ENCODE results near the gene PLXNA4.
"Not testable (repeated sequence)": the region's sequence is repeated elsewhere in the genome, so short reads cannot be mapped to it uniquely, and the experiment has no call there.

PLXNA4 gene

DNA sequence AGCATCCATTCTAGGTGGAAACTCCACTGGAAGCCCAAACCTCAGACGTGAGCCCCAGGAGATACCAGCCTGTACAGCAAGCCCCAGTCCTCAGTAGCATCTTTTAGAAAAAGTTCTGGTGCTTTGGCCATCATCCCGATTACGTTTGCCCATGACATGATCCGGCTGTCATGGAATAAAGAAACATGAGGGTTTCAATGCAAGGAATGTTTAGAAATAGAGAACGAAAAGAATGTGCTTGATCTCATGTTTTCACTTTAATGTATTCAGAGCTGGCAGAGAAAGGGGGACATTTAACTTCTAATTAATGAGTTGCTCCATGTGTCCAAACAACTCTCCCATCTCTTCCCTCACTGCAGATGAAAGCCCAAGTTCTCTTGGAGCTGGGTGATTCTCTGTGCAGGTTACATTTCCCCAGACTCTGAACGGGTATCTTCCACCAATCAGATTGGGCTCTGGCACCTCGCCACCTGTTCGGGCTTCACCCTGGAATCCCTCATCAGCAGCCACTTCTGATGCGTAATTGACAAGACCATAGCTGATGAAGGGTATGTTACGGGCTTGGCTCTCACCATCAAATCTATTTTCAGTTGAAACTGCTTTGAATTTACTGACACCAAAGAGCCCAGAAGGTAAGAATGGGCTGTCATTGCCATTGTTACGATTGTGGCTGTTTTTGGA, 165.3 kb downstream of the PLXNA4 start:
- DNase-seq, result no peak

DNA sequence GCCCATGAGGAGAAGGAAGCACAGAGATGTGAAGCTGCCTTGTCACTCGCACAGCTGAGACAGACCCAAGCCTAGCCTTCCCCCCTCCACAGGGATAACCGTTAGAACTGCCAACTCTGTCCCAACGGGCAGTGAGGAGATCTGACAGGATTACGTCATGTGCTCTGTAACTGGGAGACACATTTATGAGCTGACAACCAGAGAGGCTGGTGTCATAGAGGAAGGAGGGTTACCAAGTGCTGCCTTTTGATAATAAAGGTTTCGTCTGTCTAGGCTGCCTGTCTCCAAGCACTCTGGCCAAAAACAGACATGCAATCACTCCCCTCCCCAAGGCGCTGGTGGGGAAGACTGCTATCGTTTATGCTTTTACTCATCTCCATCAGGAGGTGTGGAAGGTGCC, 165.9 kb downstream of the PLXNA4 start:
- DNase-seq, result no peak

DNA sequence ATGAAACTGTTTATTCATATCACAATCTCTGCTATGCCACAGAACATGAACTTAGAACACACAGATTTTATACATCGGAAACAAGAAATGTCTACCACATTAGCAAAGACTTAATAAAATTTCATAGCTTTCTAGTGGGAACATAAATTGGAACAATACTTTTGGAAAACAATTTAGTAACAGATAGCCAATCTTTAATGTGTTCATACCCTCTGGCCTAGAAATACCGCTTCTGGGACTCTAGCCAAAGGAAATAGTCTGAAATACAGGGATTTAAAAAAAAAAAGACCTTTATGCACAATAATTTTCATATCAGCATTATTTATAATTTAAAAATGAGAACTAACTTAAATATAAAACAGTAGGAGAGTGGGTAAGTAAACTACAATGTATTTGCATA, 168.5 kb downstream of the PLXNA4 start:
- no peak for DNase-seq

DNA sequence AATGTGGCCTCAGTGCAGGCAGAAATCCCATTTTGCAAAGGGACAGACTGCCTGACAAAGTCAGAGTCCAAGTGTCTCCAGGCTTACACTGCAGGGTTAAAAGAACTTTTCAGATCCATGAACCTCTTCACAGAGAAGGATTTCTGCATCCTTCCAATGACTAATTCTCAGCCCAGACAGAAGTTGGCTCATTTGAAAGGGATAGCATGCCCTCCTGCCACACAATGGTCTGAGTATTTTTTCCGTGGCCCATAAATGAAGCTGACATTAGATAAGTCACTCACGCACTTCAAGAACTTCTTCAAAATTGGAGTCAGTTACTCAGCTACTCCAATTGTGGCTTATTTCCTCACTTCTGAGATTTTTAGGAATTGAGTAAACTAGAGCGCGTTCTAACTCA, 170.2 kb downstream of the PLXNA4 start:
- DNase-seq, result no peak

DNA sequence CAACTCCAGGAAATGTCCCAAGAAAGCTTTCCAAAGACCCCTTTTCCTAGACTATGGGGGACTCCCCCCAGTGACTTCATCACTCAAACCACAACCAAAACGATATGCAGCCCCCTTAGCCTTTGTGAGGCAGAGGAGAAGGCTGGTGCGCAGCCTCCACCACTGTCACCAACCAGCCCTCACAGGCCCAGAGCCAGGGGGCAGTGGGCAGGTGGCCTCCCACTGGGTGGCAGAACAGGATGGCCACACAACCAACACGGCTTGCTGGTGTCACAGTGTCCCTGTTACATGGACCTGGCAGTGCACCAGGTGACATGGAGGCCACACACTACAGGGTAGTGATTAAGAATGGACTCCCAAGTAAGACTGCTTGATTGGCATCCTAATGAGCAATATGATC, 172.0 kb downstream of the PLXNA4 start:
- DNase-seq, result no peak

DNA sequence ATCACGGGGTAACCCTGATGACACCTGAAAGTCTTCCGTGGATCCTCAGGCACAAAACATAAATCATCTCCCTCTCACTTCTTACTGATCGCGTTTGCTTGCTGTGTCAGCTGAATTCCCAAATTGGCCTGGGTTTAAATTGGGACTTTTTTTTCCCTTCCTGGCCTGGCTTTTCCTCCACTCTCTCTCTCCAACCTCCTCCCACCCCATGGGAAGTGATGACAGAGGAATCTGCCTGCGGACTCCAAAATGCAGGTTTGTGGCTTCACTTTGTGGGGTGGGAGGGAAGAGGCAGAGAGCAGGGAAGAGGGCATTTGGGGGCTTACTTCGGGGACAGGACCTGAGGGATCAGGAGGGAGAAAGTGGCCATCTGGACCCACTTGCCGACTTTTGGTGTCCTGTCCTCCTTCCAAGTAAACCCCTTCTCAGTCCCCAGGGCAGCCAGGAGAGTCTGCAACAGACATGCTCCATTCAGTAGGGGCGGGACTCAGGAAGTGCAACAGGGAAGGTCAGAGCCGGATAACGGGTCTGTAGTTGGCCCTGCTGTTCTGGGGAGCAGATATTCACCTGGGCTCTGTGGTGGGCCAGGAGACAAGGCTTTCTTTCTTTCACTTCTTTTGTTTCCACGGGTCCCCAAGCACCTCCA, 172.7 kb downstream of the PLXNA4 start:
- DNase-seq, result no peak

DNA sequence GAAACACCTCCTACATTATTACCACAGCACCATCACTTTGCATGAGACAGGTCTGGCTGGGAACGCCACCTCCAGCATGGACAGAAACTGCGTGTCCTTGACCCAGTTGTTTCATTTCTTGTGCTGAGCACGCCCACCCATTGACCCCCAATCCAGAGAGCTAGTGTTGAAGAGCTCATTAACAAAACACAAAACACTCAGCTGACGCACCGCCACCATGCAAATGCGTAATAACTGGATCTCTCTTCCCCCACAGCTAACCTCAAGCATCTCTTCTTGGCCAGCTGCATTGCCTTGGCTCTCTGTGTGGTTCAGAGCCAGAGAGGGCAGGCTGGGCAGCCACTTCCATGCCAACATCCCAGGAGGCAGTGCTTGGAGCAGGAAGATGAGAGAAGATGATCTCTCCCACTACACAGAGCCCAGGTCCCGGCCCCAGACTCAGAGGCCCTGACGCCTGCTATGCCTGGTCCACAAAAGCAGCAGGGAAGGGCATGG, 173.5 kb downstream of the PLXNA4 start:
- DNase-seq, result no peak

DNA sequence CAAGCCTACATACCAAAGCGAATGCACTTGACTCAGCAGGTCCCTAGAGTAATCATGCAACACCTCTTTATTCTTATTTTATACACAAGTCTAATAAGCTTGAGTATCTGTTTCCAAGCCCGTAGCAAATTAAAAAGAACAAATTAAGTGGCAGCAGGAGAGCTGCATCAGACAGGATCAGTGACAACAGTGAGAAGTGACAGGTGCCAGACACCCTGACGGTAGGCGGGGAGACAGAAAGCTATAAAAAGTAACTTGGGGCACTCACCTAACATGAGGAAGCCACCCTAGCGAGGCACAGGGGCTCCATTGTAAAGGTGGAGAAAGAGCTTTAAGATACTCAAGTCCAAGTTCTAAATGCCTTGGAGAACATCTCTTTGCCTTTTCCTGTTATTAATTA, 174.2 kb downstream of the PLXNA4 start:
- no peak for DNase-seq

DNA sequence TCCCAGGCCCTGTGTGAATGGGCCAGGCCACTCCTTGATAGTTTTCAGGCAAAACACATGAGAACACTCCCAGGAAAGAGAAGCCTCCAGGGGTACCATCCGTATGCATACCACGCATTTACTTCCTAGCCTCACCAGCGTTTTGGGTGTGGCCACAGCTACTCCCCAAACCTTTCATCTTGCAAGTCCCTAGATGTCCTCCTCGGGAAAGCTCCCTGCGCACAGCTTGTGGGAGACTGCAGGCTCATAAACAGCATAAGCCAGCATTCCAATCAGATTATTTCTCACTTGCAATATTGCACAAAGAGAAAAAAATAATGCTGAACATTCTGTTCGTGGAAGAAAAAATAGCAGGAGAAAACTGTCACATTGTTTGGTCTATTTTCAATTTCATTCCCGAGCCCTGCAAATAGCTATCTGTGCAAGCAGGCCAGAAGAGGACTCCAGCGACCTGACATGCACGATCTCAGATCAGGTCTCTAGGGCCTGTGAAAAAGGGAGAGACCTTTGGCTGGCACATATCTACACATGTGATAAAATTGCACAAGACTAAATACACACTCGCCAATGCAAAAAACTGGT, 175.6 kb downstream of the PLXNA4 start:
- no peak for DNase-seq

DNA sequence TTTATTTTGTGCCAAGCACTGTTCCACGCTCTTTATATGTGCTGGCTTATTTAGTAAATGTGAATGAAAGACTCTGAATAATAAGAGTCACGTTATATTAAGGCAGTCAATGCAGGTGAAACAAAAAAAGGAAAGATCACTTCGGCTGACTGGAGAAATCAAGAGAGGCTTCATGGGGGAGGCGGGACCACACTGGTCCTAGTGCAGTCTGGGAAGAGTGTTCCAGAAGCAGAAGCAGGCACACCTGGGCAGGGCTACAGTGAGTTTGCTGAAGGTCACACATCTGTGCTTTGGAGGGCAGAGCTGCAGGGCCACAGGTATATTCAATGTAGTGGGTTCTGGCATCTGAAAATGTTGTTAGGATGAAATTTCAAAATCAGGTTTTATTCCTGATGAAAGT, 176.9 kb downstream of the PLXNA4 start:
- DNase-seq, result no peak

DNA sequence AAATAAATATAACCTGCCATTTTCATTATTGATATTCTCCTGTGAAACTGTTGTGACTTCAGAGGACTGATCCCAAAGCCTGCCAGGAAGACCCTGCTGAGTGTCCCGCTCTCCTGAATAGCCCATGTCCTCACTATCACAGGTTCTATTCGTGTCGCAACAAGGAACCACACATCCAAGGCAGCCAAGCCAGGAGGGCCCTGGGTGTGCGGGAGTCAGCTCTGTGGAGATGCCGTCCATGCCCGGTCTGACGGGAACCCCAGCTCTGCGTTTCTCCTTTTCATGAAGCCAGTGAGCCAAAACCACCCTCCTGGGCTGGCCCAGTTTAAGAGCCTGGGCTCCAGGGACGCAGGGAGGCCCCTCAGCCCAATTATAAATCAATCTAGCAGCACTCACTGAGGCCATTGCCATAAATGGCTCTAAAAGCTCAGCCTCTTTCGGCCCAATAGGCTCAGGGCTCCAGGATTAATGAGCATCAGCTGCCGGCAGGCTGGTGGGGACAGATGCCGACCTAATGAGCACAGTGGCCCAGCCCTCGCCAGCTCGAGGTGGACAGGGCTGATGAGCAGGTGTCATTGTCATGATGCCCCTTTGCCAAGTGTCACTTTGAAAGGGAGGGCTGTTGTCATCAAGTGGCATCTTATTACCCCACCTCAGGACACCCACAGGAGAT, 177.9 kb downstream of the PLXNA4 start:
- no peak for DNase-seq

DNA sequence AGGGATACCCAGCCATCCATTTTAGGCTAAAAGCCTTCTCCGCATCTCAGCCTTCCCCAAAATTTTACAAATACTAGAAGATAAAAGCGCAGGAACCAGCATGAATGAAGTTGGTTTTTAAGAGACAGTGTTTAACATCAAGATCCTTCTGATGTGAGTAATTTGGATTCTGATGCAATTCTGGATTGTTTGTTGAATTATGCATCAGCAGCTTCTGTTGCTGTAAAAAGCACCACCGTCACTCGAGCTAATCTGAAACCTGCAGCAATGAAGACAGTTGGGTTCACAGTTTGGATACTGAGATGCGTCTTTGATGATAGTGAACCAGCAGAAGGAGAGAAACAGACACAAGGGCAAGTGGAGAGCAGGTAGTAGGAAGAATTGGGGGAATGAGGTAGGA, 179.2 kb downstream of the PLXNA4 start:
- DNase-seq, result no peak

DNA sequence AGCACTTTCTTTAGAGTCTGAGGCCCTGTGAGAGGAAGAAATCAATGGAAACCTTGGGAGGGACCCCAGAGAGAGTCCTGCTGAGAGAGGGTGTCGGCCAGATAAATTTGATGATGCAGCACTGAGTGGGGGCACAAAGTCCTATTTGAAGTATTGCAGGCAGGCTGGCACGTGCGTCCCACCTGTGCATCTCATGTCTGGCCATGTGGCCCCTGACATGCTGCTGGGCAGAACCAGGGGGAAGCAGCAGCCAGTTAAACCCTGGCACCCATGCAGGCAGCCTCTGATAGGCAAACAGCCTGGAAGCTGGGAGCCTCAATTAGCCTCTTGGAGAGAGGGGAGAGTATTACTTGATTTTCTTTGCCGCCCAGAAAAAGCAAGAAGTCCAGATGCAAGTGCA, 180.9 kb downstream of the PLXNA4 start:
- no peak for DNase-seq

DNA sequence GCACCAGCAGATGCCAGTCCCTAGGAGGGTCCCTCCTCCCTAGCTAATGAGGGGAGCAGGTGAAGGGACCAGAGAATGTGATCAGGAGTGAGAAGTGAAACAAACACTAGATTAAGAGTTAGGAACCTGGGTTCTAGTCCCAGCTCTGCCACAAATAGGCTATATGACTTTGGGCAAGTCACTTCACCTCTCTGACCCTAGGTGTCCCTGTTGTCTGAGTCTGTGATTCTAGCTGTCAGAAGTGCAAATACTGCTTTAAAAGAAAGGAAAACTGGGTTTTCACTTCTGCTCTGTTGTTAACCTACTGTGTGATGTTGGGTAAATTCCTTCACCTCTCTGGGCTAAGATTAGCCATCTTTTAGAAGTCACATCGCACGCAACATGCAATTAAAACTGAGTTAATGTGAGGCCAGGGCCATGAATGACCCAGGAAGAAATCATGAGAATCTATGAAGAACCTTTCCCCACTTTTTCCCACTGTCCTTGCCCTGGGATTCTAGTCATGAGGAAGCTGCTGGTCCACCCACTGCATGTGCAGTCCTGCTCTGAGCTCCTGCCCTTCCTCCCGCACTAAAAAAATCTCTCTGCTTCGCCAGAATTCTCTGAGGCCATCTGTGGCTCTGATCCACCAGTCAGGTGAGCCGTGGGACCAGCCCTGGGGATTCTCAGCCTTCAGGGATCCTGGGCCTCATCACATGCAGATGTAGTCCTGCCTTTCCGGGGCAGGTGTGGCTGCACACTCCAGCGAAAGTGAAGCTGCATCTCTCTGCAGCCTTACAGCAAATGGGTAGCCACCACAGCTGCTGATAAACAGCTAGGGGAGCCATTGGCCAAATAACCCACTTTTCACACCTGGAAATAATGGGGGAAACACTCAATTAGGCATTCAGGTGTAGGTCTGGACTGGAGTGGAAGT, 181.7 kb downstream of the PLXNA4 start:
- no peak for DNase-seq

DNA sequence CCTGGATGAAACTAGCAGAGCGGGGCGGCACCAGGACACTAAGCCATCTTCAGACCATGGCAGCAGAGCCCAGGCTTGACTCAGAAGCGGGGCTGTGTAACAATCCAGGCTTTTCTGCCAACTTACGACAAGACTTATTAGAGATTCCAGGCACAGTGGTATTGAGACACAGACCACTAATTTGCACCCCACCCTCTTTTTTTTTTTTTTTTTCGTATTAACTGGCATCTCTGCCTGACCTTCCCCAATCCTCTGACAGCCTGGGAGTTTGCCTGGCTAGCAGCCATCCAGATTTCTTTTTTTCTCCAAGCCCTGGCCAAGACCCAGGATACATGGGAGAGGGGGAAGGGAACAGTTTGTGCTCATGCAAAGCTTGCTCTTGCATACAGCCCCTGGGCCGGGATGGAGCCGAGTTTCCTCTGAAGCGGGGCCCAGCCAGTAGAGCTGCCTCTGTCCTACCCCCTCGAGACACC, 182.4 kb downstream of the PLXNA4 start:
- no peak for DNase-seq

DNA sequence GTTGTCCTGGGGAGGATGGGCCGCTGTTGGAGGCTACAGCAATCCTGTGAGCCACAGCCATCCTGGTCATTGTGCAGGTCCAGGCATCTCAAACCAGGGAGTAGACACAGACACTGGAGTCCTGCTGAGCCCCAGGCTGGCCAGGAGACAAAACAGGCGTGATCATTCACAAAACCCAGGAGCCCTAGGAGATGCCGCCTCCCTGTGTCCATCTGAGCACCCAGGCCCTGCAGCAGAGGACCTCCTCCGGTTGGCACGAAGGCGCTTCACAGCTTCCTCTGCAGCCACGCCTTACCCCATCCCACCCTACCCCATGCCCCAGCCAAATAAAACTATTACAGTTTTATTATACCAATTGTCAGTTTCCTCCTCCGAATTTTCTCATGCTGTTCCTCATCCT, 183.6 kb downstream of the PLXNA4 start:
- no peak for DNase-seq

DNA sequence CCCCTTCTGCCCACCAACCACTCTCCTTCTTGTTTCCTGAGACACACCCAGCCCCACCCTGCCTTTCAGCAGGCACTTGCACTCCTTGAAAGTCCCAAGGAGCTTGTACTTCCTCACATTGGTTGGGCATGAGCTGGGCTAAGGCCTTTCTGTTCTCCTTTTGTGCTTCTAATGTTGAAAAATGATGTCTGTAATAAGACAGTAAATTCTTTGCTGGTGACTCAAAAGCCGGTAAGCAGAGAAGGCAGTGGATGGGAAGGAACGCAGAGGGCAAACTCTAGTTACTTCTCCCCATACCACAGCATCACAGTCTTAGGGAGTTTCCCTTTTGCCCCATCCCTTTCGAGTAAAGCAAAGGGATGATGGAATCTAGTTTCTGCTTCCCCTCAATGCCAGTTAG, 185.6 kb downstream of the PLXNA4 start:
- DNase-seq, result no peak

DNA sequence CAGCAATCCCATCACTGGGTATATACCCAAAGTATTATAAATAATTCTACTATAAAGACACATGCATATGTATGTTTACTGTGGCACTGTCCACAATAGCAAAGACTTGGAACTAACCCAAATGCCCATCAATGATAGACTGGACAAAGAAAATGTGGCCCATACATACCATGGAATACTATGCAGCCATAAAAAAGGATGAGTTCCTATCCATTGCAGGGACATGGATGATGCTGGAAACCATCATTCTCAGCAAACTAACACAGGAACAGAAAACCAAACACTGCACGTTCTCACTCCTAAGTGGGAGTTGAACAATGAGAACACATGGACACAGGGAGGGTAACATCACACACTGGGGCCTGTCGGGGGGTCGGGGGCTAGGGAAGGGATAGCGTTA, 186.2 kb downstream of the PLXNA4 start:
- not testable (repeated sequence) for DNase-seq

DNA sequence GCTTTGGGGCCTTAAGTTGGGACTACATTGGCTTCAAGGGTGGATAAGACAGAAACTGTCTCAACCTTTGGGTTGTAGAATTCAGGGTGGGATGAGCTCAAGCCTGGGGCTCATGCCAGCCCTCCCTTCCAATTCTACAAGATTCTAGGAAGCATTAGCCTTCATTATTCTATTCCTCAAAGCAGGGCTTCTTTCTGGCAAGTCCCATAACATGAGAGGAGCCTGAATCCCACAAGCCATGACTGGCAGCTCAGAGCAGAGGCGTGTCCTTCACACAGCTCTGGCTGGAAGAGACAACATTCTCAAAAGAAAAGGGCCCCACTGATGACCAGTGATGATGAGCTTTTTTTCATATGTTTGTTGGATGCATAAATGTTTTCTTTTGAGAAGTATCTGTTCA, 187.6 kb downstream of the PLXNA4 start:
- DNase-seq, result no peak

DNA sequence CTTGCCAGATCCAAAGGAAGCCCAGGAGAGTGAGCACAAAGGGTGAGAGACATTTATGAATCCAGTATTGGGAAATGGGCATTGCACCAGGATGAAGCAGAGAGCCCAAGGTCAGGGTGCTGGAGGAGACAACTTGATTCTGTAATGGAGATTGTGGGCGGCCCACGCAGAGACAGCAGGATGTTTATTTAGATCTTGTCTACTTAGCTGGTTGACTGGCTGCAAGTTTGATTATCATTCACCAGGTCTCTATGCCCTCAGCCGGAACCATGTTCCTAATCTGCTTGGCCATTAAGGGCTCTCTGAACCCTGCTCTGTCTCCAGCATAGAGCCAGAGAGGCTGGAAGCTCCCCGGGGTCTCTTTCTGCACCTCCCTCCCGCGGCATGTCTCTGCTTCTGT, 188.7 kb downstream of the PLXNA4 start:
- no peak for DNase-seq

DNA sequence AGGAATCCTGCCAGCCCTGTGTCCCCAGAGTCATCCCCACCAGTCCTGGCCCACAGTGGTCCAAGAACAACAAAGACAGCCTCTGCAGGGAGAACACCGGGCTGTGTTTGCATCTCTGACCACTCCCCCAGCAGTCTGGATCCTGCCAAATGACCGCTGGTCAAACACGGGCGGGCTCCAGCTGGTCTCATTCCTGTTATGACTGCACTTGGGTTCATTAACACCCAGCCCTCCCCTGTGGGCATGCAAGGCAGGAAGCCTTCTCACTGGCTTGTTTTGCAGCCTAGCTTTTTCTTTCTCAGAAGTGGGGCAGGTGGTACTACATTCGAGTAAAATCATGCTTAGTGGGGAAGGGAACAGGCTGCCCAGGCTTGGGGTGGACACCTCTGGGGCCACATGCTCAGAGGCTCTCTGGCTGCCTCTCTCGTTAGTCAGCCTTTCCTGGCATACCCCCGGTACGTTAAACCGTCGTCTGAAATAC, 190.0 kb downstream of the PLXNA4 start:
- peak; percentile 44 for DNase-seq

DNA sequence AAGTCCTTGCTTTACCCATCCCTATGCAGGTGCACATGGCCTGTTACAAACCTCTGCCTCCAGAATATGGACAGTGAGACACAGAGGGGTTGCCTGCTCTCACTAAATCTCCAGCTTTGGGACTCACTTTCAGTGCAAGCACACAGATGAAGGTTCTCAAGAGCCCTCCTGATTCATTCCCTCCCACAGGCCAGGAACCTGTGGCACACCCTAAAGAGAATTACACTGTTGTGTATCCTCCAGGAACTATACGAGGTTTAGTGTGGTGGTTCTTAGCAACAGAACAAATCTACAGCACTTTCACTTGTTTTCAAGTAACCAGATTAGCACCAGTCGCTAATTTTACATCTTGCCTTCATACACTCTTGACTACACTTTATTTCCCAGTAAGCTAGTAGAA, 192.3 kb downstream of the PLXNA4 start:
- DNase-seq, result no peak

All from right kidney (tissue), 1 donor.